Spinal cord (tissue), 10 donors: Measurements from ENCODE around the gene GFRA3. TPM values are rescaled to one million over a fixed set of nuclear protein-coding genes. Genes with fewer than 3 reads are reported as not detected.
"Not testable (repeated sequence)": the region's sequence is repeated elsewhere in the genome, so short reads cannot be mapped to it uniquely, and the experiment has no call there.

Experiments
- DNase-seq, 6 donors: peaks; one replicate each; pipeline versions ENCODE4 v3.0.0 to v3.0.0-alpha.2; 2013 to 2015; ENCODE audit warnings: low spot score in 6 of 6, low read depth in 4 of 6
- H3K27ac ChIP-seq: one replicate; pipeline ENCODE4 v1.5.1; 2013; ENCODE audit warnings: low read depth, low read length, control low read depth
- H3K27me3 ChIP-seq: one replicate; pipeline ENCODE4 v1.6.1; 2013; ENCODE audit warnings: low read length; ENCODE audit not compliant: control insufficient read depth, insufficient read depth
- H3K36me3 ChIP-seq: one replicate; pipeline ENCODE4 v1.6.1; 2013; ENCODE audit warnings: low read length; ENCODE audit not compliant: control insufficient read depth, insufficient read depth
- H3K4me1 ChIP-seq: one replicate; pipeline ENCODE4 v1.6.1; 2013; ENCODE audit warnings: low read length; ENCODE audit not compliant: control insufficient read depth, insufficient read depth
- H3K4me3 ChIP-seq: one replicate; pipeline ENCODE4 v1.5.1; 2013; ENCODE audit warnings: low read depth, low read length, control low read depth
- H3K9me3 ChIP-seq: one replicate; pipeline ENCODE4 v1.6.1; 2013; ENCODE audit warnings: low read length; ENCODE audit not compliant: control insufficient read depth, insufficient read depth
- WGBS: methylation state at CpG from one replicate; pipeline ENCODE4 v1.1.5; 2013; ENCODE audit warnings: missing lambda C conversion rate; ENCODE audit not compliant: insufficient coverage; 5-methylcytosine and 5-hydroxymethylcytosine counted together
- long read RNA-seq, 4 donors: transcript quantifications; one replicate each; lab custom pipeline, GENCODE V29; 2026
- polyA plus RNA-seq, 2 donors: library from polyadenylated mRNA; unstranded; fragments of 120-200 nt; gene quantifications; one replicate each; pipeline ENCODE4 v1.2.1, GENCODE V29; 2013; ENCODE audit not compliant: insufficient read length in 2 of 2
- total RNA-seq, 2 donors: library from RNA; depleted of rRNA in 1 of 2; stranded (reverse); fragments of 120-200 nt in 1 of 2; fragments of >200 nt in 1 of 2; gene quantifications; one replicate each; pipeline versions ENCODE4 v1.2.3 to v1.2.4, GENCODE V29; 2013 to 2014
- donor health status: healthy.

The GFRA3 gene, protein sequence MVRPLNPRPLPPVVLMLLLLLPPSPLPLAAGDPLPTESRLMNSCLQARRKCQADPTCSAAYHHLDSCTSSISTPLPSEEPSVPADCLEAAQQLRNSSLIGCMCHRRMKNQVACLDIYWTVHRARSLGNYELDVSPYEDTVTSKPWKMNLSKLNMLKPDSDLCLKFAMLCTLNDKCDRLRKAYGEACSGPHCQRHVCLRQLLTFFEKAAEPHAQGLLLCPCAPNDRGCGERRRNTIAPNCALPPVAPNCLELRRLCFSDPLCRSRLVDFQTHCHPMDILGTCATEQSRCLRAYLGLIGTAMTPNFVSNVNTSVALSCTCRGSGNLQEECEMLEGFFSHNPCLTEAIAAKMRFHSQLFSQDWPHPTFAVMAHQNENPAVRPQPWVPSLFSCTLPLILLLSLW
- 1 to 10 TPM; 3.2 to 6.3 TPM for total RNA-seq
- polyA plus RNA-seq = 10 to 100 TPM in 1 of 2 donors, 1 to 10 TPM in 1; 2.8 to 13.6 TPM
- long read RNA-seq, donor 1, transcript GFRA3-201 (8 exons, 2,039 nt) = major isoform, 7 of 7 reads
- long read RNA-seq, donor 1, partial matches to known transcripts = 0 of 7 reads
- long read RNA-seq, donor 1, other reads (novel, unspliced or antisense) = 0 of 7 reads
- long read RNA-seq, donor 2 = 0 reads
- long read RNA-seq, donor 3, partial matches to known transcripts = 0 of 2 reads
- long read RNA-seq, donor 3, other reads (novel, unspliced or antisense) = 0 of 2 reads
- long read RNA-seq, donor 4, partial matches to known transcripts = 0 of 1 reads
- long read RNA-seq, donor 4, other reads (novel, unspliced or antisense) = 0 of 1 reads

DNA sequence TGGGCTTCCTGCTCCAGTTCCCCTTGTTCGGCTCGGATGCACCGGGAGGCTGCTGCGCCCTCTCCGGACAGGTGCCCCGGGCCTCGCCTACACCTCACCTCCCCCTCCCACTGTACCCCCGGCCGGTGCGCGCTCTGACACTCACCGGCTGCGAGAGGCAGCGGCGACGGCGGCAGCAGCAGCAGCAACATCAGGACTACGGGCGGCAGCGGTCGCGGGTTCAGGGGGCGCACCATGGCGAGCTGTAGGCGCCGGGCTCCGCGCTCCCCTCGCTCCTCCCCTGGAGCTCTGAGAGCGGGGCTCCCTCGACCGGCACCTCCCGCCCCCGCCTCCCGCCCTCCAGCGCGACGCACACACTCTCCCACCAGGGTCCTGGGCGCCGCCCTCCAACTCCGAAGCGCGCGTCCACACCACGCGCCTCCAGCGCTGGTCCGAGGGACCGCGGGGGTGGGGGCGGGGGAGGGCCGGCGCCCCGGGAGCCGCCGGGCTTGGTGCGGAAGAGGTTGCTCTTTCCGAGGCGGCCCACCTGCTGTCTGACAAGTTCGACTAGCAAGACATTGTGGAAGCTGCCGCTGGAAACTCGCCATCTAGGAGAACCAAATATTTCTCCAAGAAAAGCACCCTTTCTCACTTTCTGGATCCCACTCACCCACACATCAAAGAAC lies at the start of gene GFRA3:
TSS of gene GFRA3 (minus strand) at position 433 of the 665 bp plus-strand sequence. CDS start at position 236, 197 bp downstream.
- peak within 1 kb of the TSS; percentile 42 for H3K4me3 ChIP-seq
- WGBS = 1% methylated on average over 56 of the region's 62 CpGs
- peaks cover 8% of the 10 kb centered on the region for H3K4me1 ChIP-seq
- peak within 1 kb of the TSS; percentile 58 for H3K27ac ChIP-seq
- H3K27me3 ChIP-seq = peaks cover 4% of the 10 kb centered on the region
- peak in 2 of 6 donors; percentile 22 to 33 for DNase-seq
- H3K9me3 ChIP-seq = no peaks in the 10 kb centered on the region
- no peaks in the 10 kb centered on the region for H3K36me3 ChIP-seq

DNA sequence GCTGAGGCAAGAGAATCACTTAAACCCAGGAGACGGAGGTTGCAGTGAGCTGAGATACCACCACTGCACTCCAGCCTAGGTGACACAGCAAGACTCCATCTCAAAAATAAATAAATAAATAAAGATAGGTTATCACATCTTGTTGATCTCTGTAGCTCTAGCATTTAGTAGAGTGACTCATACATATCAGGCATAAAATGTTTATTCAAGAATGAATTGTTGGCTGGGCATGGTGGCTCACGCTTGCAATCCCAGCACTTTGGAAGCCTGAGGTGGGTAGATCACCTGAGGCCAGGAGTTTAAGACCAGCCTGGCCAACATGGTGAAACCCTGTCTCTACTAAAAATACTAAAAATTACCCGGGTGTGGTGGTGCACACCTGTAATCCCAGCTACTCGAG lies 43.8 kb upstream of the GFRA3 start:
- not testable (repeated sequence) for DNase-seq
- WGBS = 80% methylated on average over 1 of the region's 4 CpGs

DNA sequence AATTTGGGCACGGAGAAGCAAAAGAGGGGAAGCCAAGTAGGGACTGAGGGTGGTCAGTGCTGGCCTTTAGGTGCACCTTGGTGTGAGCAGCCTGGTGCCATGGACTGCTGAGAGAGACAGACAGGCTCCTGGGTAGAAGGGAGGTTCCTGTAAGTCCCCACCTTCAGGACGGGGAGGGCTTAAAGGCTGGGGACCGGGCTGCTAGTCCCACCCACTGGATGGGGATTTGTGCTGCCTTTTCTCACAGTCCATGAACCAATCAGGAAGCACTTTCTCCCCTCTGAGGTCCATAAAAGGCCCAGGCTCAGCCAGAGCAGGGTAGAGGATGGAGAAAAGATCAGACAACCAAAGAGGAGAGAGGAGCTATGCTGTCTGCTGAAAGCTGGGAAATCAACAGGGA lies 41.9 kb upstream of the GFRA3 start:
- WGBS = 85% methylated on average over 3 of the region's 3 CpGs
- Histone ChIP-seq H3K9me3 (no peaks in the 10 kb centered on the region), H3K4me3 (no peak overlapping the region), H3K27ac (no peak overlapping the region), H3K36me3 (peaks cover 6% of the 10 kb centered on the region), H3K4me1 (no peaks in the 10 kb centered on the region), H3K27me3 (no peaks in the 10 kb centered on the region)
- no peak for DNase-seq

More for the DNA sequence above, 43.8 kb upstream of the GFRA3 start:
- not testable (repeated sequence) for H3K36me3 ChIP-seq, H3K27ac ChIP-seq, H3K4me1 ChIP-seq, H3K9me3 ChIP-seq, H3K27me3 ChIP-seq, H3K4me3 ChIP-seq

DNA sequence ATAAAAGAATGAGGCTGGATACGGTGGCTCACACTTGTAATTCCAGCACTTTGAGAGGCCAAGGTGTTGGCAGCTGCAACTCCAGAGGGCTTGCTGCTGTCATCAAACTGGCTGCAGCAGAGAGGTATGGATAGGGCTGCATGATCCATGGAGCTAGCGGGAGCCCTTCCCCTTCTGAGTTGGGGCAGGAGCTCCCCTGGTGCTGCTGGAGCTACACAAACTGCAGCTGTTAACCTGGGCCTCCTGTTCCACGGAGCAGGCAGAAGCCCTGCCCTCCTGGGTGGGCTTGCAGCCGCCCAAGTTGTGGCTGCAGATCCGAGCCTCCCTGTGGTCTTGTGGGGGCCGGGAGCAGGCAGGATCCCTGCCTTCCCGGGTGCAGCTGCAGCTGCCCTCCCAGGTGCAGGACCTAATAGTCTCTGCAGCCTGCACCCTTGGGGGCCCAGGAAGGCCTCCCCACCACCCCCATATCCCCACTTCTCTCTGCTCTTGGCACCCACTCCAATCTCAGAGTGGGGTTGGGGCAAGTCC lies 41.4 kb upstream of the GFRA3 start:
- H3K4me3 ChIP-seq = no peak overlapping the region
- no peaks in the 10 kb centered on the region for H3K4me1 ChIP-seq
- no peak overlapping the region for H3K27ac ChIP-seq
- DNase-seq = no peak
- no peaks in the 10 kb centered on the region for H3K27me3 ChIP-seq
- no peaks in the 10 kb centered on the region for H3K9me3 ChIP-seq
- H3K36me3 ChIP-seq = peaks cover 6% of the 10 kb centered on the region
- 96% methylated on average over 6 of the region's 7 CpGs for WGBS

DNA sequence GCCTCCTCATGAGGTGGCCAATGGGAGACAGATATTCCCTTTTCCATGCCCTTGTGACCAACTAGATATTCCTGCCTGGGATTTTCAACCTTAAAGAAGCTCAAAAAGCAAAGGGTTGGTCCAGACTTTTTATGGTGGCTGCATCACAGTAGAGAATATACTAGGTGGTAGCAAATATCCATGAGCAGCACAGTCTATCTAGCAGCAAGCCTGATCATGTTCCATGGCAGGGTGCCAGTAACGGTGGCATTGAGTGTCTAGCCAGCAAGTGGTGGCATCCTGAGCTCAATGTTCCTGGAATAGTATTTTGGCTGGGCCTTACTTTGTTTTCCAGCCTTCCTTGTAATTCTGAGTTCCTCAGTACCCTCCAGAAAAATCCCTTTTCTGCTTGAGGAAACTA lies 31.4 kb upstream of the GFRA3 start:
- H3K4me1 ChIP-seq = no peaks in the 10 kb centered on the region
- peak in 2 of 6 donors; percentile 5 to 11 for DNase-seq
- no peaks in the 10 kb centered on the region for H3K27me3 ChIP-seq
- H3K4me3 ChIP-seq = no peak overlapping the region
- H3K36me3 ChIP-seq = no peaks in the 10 kb centered on the region
- no peak overlapping the region for H3K27ac ChIP-seq
- no peaks in the 10 kb centered on the region for H3K9me3 ChIP-seq
- 63% methylated on average over 1 of the region's 1 CpG for WGBS

DNA sequence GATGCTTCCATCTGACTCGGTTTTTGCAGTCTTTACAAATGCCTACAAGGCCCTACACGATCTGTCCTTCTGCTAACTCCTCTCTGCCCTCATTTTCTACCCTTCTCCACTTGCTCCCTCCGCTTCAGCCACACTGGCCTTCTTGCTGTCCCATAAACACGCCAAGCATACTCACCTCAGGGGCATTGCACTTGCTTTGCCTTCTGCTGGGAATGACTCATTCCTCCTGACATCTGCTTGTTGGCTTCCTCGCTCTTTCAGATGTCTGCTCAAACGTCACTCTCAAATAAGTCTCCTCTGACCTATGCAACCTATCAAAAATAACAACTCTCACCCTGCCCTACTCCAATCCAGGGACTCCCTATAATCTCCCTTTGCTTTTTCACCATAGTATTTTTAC lies 29.0 kb upstream of the GFRA3 start:
- H3K9me3 ChIP-seq = no peaks in the 10 kb centered on the region
- WGBS = 89% methylated on average over 6 of the region's 6 CpGs
- H3K27ac ChIP-seq = no peak overlapping the region
- DNase-seq = no peak
- no peaks in the 10 kb centered on the region for H3K27me3 ChIP-seq
- H3K36me3 ChIP-seq = no peaks in the 10 kb centered on the region
- H3K4me3 ChIP-seq = no peak overlapping the region
- H3K4me1 ChIP-seq = no peaks in the 10 kb centered on the region

DNA sequence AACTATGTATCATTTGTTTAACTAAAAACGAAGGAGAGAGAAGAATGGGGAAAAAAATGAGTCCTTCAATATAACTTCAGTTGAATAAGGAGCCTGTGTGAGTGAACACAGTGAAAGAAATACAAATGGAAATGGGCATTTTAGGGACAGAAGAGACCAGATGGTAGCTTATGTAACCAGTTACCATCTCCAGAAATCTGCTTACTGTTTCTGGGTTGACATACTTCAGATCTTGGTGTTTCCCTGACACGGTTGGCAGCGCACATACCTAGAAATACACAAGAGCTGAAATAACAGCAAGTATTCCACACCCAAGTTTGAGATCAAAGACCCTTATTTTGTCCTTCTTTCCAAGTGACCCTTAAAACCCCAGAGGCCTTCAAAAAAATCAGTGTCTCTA lies 14.9 kb upstream of the GFRA3 start:
- H3K27me3 ChIP-seq = no peaks in the 10 kb centered on the region
- no peaks in the 10 kb centered on the region for H3K4me1 ChIP-seq
- H3K27ac ChIP-seq = no peak overlapping the region
- H3K4me3 ChIP-seq = no peak overlapping the region
- H3K9me3 ChIP-seq = no peaks in the 10 kb centered on the region
- DNase-seq = peak in 1 of 6 donors; percentile 40
- H3K36me3 ChIP-seq = peaks cover 3% of the 10 kb centered on the region
- 100% methylated on average over 2 of the region's 3 CpGs for WGBS

DNA sequence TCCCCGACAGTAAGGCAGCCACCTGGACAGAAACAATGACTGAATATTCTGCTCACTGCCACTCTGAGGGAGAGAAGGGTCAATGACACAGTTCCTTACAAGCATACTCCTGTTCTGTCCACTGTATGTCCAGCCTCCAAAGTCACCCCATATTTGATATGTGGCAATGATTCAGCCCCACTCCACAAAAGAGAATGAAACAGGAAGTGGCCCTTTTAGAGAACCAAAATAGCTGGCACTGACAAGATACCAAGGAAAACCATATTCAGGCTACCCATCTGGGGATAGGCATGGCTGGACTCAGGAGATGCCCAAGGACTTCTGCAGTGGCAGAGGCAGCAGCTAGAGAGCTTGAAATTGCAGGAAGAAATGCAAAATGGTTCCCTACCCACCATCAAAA lies 12.8 kb upstream of the GFRA3 start:
- H3K36me3 ChIP-seq = peaks cover 3% of the 10 kb centered on the region
- WGBS = no CpG with 5 or more reads among the region's 1 CpG
- H3K27ac ChIP-seq = no peak overlapping the region
- H3K9me3 ChIP-seq = no peaks in the 10 kb centered on the region
- H3K4me1 ChIP-seq = no peaks in the 10 kb centered on the region
- no peak overlapping the region for H3K4me3 ChIP-seq
- DNase-seq = no peak
- H3K27me3 ChIP-seq = no peaks in the 10 kb centered on the region

DNA sequence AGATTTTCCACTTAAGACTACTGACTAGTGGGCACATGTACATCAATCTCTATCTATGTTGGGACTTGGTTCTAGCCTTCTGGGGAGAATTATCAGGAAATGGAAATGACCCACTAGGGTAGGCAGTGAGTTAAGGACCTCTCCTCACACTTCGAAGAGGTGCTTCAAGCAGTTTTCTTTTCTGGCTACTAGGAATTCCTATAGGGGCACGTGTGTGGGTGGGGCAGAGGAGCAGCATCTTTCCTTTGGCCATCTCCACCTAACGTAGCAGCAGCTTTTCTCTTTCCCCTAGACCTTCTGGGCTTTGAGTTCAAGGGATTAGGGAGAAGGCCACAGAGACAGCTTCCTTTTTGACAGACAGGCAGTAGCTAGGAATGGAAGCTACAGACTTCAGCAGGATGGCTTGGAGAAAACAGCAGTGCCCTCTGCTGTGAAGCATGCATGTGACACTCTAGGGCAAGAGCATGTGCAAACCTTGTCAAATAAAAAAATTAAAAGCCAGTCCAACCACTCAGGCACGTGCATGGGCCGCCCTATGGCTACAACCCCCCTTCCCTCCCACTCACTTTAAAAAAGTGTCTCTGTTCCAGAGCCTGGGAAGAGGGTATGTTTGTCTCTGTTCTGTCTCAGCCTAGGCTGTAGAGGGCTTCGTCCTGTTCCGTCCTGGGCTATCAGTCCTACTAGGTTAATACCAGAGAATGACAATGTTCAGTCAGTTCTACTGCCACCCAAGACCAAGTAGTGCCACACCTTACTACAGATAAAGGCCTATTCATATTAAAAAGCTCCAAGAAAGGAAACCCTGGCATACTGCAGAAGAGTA lies 8.7 kb upstream of the GFRA3 start:
- Histone ChIP-seq H3K36me3 (peaks cover 3% of the 10 kb centered on the region), H3K9me3 (no peaks in the 10 kb centered on the region), H3K4me1 (no peaks in the 10 kb centered on the region), H3K27ac (no peak overlapping the region), H3K4me3 (no peak overlapping the region), H3K27me3 (no peaks in the 10 kb centered on the region)
- DNase-seq = peak in 2 of 6 donors; percentile 45 to 57
- WGBS = 100% methylated on average over 1 of the region's 7 CpGs
